HG03039 (cell line): Measurements from ENCODE around the gene BBS9.

ENCODE experiments used
- ATAC-seq: cut with Tn5 transposase; IDR thresholded peaks from one replicate; pipeline ENCODE4 v1.9.1; 2021; ENCODE audit warnings: mild to moderate bottlenecking, moderate library complexity; ENCODE audit not compliant: unreplicated experiment

Gene BBS9

DNA sequence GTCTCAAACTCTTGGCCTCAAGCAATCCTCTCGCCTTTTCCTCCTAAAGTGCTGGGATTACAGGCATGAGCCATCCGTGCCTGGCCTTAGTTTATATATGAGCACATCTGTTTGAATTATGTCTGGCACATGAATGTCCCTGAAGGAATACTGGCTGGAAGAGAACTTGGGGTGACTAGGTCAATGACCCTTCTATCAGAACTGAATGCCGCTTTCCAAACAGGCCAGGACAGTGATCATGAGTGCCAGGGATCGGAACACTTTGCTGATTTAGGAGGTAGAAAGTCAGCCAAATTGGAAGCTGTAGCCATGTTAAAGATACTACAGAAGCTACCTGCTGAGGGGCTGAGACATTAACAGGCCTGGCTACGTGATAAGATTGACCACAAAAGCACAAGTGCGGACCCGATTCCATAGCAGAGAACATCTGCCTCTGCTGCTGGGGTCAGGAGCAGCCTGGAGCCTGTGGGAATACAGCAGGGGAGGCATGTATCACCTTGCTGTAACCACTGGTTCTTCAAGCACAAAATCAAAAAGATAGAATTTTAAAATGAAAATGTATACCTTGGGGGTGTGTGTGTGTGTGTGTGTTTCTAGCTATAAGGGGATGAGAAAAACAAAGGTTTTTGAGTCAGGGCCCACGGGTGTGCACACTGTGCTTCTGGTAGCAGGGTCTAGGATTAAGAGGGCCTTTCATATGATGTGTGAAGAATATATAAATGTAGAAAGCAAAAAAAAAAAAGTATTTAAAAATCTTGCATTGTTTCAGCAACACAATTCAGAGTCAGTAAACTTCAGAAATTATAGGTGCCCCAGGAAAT, 293.7 kb downstream of the BBS9 start:
- peak; percentile 33 for ATAC-seq

DNA sequence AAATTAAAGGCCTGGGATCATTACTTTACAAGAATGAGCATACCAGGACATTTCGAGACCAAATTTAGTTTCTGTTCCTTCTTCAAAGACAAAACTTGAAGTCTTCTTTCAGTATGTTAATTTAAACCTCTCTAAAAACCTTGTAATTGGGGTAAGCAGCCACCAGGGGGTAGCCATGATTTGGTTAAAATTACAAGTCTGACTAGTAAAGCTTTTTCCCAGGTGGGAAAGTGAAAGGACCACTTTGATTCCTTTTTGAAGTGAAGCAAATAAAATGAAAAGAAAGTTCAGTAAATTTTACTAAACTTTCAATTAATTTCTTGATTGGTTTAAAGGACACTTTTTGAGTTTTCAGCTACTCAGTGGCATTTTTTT, 294.3 kb downstream of the BBS9 start:
- peak; percentile 85 for ATAC-seq

DNA sequence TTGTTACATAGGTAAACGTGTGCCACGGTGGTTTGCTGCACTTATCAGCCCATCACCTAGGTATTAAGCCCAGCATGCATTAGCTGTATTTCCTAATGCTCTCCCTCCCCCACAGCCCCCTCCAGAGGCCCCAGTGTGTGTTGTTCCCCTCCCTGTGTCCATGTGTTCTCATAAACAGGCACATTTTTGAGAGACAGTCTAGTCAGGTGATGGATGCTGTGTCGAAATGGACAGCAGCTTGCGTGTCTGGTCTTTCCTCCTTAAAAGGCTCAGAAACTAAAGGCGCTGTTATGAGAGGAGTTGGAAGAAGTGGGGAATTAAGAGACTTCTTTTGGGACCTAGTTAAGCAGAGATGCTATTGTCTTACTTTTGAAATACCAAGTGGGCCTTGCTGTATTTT, 296.0 kb downstream of the BBS9 start:
- no peak for ATAC-seq

DNA sequence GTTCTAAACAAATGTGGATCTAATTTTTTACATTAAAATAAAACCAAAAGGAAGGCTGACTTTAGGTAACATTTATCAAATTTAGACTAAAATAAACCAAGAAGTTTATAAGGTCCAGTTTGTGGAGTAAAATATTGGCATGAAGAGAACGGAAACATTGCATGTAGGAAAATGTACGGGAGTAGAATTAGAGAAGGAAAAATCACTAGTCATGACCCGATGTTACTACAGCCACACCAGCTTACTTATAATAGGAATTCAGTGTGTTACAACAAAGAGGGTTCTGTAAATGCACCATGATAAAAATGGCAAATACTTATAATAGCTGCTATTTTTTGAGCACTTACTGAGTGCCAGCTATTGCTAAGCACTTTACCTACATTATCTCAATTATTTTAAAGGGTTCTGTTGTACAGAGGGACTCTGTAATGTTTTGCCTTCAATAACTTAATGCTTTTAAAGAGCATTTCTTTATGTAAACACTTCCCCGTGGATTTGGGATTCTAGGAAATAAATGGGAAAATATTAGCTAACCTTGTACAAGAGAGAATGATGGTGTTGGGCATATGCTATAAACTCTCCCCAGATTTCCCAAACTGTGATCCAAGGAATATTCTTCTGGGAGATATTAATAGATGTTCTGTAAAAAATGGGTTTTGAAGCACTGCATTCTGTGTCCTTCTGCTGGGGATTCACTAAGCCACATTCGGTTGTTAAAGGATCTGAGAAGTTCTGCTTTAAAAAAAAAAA, 296.7 kb downstream of the BBS9 start:
- no peak for ATAC-seq

DNA sequence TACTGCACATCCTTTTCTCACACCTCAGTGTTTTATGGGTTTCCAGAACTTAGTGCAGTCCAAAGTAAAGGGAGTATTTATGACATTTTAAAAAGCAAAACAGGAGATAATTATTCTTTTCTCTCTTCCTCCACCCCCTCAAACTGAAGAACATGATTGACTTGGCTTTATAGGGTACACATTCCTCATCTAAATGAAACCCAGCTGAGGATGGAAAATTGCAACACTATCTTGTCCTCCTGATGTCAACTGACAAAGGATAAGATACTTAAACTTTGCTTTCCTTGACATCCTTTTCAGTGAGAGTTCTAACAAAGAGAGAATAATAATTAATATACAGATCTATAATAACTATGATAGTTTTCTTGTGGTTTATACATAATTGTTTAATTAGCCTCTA, 299.1 kb downstream of the BBS9 start:
- ATAC-seq = no peak

DNA sequence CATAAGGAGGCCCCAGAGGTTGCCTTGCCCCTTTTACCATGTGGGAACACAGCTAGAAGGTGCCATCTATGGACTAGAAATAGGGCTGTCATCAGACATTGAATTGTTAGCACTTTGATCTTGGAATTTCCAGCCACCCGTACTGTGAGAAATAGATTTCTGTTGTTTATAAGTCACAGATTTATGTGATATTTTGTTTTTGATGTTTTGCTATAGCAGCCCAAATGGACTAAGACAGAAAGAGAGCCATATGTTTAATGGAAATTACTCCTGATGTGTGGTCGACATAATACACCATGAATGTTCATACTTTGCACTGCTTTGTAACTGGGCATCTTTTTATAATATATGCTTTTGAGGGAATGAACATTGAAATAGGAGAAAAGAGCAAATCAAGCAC, 302.2 kb downstream of the BBS9 start:
- no peak for ATAC-seq

DNA sequence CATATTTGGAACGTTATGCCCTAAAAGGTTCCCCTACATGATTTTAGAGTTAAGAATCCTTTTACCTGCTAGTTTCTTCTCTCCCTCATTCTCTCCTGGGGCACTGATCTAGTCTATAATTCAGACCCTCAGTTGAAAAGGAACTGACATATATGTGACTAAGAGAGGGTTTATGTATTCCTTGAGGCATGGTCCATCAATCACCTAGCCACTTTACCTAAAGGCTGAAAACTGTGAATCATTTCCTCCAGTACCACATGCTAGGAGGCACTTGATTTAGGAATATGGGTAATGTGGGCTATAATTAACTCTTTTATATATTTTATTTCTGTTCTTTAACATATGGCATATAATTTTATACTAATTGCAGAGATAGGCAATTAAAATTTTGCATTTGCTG, 303.5 kb downstream of the BBS9 start:
- no peak for ATAC-seq

DNA sequence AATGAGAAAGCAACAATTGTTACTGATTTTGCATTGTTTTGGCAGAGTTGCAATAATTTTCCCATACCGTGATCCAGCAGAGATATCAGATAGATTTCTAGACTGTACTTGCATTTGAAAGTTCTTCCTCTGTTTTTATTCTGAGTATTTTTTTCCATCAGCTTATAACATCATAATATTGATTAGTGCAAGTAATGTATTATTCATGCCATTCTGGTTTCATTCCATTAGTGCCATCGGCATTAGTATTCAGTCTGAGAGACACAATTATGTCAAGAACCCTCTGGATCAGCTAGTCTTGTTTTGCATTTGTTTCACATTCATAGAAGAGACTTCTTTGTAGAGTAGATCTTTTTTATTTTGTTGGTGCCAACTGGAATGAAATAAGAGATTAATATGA, 304.0 kb downstream of the BBS9 start:
- ATAC-seq = no peak

DNA sequence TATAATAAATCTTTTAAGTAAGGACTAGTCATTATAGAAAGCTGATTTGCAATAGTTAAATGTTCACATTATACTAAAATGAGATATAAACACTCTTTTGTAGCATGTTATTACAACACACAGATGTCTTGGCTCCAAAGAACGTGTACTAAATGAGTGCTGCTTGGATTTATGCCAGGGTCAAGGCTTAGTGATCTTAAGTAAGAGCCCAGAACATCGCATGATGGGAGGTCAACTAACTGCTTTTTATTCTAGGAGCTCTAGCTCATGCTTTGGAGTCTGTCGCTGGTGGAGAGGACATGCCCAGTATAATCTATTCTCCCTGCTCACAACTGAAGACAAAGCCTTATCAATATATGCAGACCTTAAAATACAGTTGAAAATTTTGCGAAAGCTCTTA, 315.1 kb downstream of the BBS9 start:
- no peak for ATAC-seq

DNA sequence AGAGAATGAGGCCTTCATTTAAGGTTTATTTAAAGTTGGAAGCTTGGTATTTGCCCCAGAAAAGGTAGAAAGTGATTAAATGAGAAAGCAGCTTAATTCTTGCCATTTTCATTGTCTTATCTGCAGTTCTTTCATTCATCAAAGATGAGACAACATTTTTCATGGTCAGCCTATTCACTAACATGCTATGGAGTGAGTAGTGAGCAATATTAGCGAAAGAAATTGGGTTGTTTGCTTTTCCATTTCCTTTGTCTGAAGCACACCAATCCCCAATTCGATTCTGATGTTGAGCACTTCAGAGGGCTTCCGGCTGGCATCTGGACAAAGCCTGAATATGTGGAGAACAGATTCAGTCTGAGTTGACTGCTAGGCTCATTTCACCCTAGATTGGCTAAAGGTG, 317.2 kb downstream of the BBS9 start:
- no peak for ATAC-seq

DNA sequence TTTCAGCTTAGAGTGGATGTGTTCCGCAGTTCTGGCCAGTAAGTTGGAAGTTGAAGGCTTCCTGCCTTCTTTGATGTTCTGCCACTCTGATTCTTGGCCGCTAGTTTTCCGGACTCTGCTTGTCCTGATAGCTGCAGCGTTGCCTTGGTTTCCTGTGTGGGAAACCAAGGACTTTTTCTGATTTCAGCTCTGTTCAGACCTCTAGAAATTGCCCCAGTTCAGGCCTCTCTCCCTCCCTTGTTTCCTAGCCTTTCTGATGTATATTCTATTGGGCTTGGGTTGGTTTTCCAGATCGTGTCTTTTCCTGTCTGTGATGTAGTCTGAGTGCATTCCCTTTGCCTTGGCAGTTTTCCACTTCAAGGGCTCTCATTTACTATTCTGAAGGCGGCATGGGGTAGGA, 318.7 kb downstream of the BBS9 start:
- ATAC-seq = no peak

DNA sequence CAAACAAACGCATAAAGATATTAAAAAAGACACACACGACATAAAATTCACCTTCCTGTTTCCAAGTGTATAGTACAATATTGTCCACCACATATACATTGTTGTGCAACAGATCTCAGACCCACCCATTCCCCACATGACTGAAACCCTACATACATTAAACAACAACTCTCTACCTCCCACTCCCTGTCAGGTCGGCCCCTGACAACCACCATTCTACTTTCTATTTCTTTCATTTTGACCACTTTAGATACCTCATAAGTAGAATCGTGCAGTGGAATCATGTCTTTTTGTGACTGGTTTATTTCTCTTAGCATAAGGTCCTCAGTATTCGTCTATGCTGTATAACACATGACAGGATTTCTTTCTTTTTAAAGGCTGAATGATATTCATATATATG, 320.5 kb downstream of the BBS9 start:
- ATAC-seq = no peak

DNA sequence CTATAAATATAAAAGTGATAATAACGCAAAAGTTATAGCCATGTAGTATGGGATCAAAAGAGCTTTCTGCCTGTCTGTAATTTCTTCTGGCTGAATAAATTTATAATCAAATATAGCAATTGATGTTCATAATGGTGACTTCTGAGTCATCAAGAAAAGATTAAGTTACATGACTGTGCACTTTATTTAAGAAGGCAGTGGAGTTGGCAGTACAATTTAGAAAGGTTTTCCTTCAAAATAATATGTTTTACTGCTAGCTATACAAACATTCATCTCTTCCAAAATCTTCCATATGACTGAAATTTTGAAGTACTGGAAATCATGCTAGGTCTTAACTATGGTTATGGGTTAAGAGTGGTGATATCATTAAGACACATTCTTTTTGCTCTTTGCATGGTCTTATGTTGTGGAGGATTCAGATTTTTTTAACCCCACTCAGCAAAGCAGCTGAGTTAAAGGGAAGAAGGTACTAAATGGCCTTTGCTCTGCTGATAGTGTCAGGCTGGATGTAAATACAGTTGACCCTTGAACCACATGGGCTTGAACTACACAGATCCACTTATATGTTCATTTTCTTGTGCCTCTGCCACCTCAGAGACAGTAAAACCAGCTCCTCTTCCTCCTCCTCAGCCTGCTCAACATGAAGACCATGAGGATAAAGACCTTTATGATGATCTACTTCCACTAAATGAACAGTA, 323.6 kb downstream of the BBS9 start:
- no peak for ATAC-seq

DNA sequence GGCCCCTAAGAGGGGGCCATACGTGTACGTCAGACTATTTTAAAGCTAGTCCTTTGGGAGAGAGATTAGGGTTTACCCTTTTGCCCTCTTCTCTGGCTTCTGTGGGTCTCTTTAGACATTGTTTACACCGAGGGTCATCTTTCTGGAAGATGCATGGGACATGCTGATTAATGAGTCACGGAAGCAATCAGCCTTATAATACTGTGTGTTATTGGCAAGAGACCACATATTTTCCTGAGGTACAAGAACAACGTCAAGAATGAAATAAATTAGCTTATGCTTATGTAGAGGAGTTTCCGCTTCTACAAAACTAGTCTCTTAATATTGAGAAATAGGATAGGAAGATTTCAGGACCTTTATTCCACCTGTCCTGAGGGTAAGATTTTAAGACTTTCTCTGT, 327.7 kb downstream of the BBS9 start:
- no peak for ATAC-seq

DNA sequence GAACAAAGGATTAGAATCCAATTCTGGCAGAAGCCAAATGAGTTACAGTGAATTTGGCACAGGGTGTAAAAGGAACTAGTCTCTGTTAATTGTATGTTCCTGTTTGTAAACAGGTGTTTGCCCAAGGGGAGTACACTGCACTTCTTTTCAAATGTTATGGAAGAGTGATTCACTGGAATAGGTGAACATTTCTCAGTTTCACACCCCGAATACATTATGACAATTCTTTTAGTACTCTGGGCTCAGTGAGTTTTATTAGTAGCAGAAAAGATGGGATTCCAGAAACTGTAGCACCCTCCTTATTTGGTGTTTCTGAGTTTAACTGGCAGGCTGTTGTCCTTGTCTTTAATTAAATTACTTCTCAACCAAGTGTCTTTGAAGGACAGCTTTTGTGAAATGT, 329.2 kb downstream of the BBS9 start:
- ATAC-seq = no peak

DNA sequence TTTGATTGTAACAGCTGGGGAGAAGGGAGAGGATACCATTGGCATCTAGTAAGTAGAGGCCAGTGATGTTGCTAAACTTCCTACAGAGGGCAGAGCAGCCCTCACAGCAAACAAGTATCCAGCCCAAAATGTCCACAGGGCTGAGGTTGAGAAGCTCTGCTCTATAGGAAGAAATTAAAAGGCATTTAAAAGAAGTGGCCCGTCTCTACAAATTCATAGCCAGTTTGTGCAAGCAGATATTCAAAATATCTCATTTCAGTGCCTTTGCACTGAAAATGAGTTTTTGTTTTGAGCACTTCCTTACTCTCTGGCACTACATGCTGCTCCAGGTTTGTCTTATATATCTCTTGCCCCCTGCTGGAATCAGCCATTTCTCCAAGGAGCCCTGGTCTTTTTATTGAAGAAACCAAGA, 330.0 kb downstream of the BBS9 start:
- no peak for ATAC-seq

DNA sequence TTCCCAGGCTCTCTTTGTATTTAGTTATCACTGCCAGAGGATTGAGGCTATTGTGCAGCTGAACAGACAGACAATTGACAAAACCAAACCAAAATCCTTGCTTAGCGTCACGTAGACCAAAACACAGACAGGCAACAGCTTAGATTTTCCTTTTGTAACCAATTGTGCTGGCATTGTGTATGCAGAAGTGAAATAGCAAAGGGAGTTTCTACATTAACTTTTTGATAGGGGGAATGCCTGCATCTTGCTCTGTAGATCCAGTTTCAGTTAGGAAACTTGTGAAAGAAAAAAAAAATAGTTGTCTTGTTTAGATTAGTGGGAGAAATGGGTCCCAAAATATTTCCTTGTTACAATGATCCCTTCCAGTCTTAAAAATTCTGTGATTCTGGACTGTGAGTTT, 333.8 kb downstream of the BBS9 start:
- no peak for ATAC-seq

DNA sequence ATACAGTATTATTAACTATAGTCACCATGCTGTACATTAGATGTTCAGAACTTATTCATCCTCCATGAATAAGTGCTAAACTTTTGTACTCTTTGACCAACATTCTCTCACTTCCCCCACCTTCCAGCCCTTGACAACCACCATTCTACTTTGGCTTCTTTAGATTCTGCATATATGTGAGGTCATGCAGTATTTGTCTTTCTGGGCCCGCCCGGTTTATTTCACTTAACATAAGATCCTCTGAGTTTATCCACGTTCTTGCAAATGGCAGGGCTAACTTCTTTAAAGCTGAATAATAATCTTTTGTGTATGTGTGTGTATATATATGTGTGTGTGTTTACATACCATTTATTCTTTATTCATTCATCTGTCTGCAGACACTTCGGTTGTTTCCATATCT, 336.8 kb downstream of the BBS9 start:
- ATAC-seq = no peak

DNA sequence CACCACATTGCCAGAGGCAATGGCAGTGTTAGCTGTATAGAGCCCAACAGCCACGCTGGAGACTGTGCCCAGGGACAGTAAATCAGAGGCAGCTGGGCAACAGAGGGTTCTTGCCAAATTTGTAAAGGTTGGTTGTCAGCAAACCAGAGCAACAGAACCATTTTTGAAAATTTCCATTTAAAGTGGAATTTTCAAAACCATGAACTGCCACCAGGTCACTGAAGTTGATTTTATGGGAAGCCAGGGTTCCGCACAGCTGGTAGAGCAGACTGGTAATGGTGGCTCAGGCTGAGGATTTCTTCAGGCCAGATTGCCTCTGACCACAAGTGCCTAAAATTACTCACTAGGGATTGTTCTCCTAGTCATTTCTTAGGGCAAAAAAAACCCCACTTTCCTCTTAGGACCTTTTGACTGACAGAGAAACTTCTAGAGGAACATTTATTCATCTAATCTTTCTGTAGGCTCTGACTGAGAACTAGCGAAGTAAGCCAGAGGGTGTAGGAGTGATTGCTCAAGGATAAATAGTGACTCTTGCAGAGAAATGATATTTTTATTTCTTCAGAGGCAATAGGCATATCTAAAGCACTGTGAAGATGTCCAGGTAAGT, 342.4 kb downstream of the BBS9 start:
- peak; percentile 78 for ATAC-seq

DNA sequence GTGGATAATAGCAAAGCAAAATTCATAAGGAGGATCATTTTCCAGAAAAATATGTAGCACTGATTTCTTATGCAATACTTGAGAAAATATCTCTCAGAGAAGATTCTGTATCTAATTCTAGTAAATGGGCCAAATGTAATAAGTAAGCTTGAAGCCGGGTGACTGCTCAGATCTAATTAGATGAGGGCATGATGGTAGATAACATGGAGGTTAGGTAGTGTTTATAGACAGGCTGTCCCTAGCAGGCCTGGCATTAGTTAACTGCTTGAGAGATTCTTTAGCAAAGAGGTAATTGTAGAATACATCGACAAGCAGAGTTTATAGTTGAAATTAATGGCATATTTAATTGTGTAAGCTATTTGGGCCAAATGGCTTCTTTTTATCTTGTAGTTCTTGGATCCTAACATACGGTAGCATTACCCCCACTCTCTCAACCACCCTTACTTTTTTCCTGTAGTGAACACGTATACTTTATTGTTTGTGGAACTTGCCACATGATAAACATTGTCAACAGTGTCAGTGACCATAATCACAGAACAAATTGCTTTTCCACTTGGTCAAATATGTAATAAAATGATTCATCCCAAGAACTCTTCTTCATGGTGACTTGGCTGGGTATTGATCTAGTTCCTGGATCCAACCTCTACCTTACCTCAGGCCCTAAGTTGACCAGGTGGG, 343.1 kb downstream of the BBS9 start:
- no peak for ATAC-seq
